Neuron (in vitro differentiated cells): ENCODE measurements around the gene C1QTNF5.

Experiments
- H2AFZ ChIP-seq: one replicate; pipeline ENCODE4 v1.6.1; 2013; ENCODE audit warnings: low read depth, mild to moderate bottlenecking, inconsistent platforms, low read length, moderate library complexity
- H3K27me3 ChIP-seq: one replicate; pipeline ENCODE4 v1.6.1; 2013; ENCODE audit warnings: low read length; ENCODE audit not compliant: insufficient read depth
- H3K36me3 ChIP-seq: one replicate; pipeline ENCODE4 v1.6.1; 2013; ENCODE audit warnings: low read length; ENCODE audit not compliant: insufficient read depth
- H3K4me1 ChIP-seq: one replicate; pipeline ENCODE4 v1.6.1; 2013; ENCODE audit warnings: low read length; ENCODE audit not compliant: insufficient read depth
- H3K4me3 ChIP-seq: 2 replicates; pipeline ENCODE4 v1.5.1; 2013; ENCODE audit warnings: mild to moderate bottlenecking, low read length, moderate library complexity
- H3K9me3 ChIP-seq: one replicate; pipeline ENCODE4 v1.6.1; 2013; ENCODE audit warnings: low read length

Gene C1QTNF5

GRCh38 chr11:119359365-119360214, 18.9 kb upstream of the C1QTNF5 start:
- Histone ChIP-seq H3K27me3 (peaks cover 12% of the 10 kb centered on the region), H3K9me3 (no peaks in the 10 kb centered on the region), H3K36me3 (peaks cover 2% of the 10 kb centered on the region), H3K4me3 (no peak overlapping the region), H3K4me1 (peaks cover 32% of the 10 kb centered on the region), H2AFZ (no peak overlapping the region)

- H2AFZ ChIP-seq, result no peak overlapping the region
- peaks cover 37% of the 10 kb centered on the region for H3K4me1 ChIP-seq
- H3K27me3 ChIP-seq, result no peaks in the 10 kb centered on the region
- no peak overlapping the region for H3K4me3 ChIP-seq
- H3K36me3 ChIP-seq, result peaks cover 2% of the 10 kb centered on the region
- H3K9me3 ChIP-seq, result no peaks in the 10 kb centered on the region
Measured at GRCh38 chr11:119357074-119357473, 16.4 kb upstream of the C1QTNF5 start.

GRCh38 chr11:119356349-119357031, 15.8 kb upstream of the C1QTNF5 start:
- peak overlapping the region; percentile 39 for H3K4me3 ChIP-seq
- H3K36me3 ChIP-seq, result peaks cover 2% of the 10 kb centered on the region
- H3K9me3 ChIP-seq, result no peaks in the 10 kb centered on the region
- H3K27me3 ChIP-seq, result no peaks in the 10 kb centered on the region
- peaks cover 31% of the 10 kb centered on the region for H3K4me1 ChIP-seq
- H2AFZ ChIP-seq, result peak overlapping the region; percentile 66

- H3K9me3 ChIP-seq, result no peaks in the 10 kb centered on the region
- H3K4me1 ChIP-seq, result peaks cover 24% of the 10 kb centered on the region
- H2AFZ ChIP-seq, result no peak overlapping the region
- no peaks in the 10 kb centered on the region for H3K27me3 ChIP-seq
- H3K36me3 ChIP-seq, result peaks cover 2% of the 10 kb centered on the region
- no peak overlapping the region for H3K4me3 ChIP-seq
Measured at GRCh38 chr11:119355091-119355843, 14.6 kb upstream of the C1QTNF5 start.

- Histone ChIP-seq H3K9me3 (no peaks in the 10 kb centered on the region), H3K4me1 (peaks cover 24% of the 10 kb centered on the region), H3K36me3 (no peaks in the 10 kb centered on the region), H3K4me3 (no peak overlapping the region), H2AFZ (no peak overlapping the region), H3K27me3 (no peaks in the 10 kb centered on the region)
Measured at GRCh38 chr11:119352857-119353260, 12.2 kb upstream of the C1QTNF5 start.

- no peak overlapping the region for H3K4me3 ChIP-seq
- no peaks in the 10 kb centered on the region for H3K36me3 ChIP-seq
Measured at GRCh38 chr11:119351232-119351631, 10.5 kb upstream of the C1QTNF5 start.

GRCh38 chr11:119350302-119350701, 9.6 kb upstream of the C1QTNF5 start:
- H3K4me1 ChIP-seq, result peaks cover 15% of the 10 kb centered on the region
- no peaks in the 10 kb centered on the region for H3K9me3 ChIP-seq
- H2AFZ ChIP-seq, result no peak overlapping the region
- H3K36me3 ChIP-seq, result no peaks in the 10 kb centered on the region
- no peak overlapping the region for H3K4me3 ChIP-seq
- H3K27me3 ChIP-seq, result peaks cover 3% of the 10 kb centered on the region

More at GRCh38 chr11:119351232-119351631, 10.5 kb upstream of the C1QTNF5 start:
- peaks cover 24% of the 10 kb centered on the region for H3K4me1 ChIP-seq
- no peaks in the 10 kb centered on the region for H3K27me3 ChIP-seq
- H2AFZ ChIP-seq, result no peak overlapping the region
- no peaks in the 10 kb centered on the region for H3K9me3 ChIP-seq

- H3K4me1 ChIP-seq, result peaks cover 5% of the 10 kb centered on the region
- no peaks in the 10 kb centered on the region for H3K9me3 ChIP-seq
- no peaks in the 10 kb centered on the region for H3K36me3 ChIP-seq
- peaks cover 15% of the 10 kb centered on the region for H3K27me3 ChIP-seq
- H3K4me3 ChIP-seq, result no peak overlapping the region
- H2AFZ ChIP-seq, result no peak overlapping the region
Measured at GRCh38 chr11:119347940-119348605, 7.4 kb upstream of the C1QTNF5 start.

- Histone ChIP-seq H2AFZ (no peak overlapping the region), H3K36me3 (no peaks in the 10 kb centered on the region), H3K4me3 (no peak overlapping the region), H3K27me3 (peaks cover 21% of the 10 kb centered on the region), H3K9me3 (no peaks in the 10 kb centered on the region), H3K4me1 (no peaks in the 10 kb centered on the region)
Measured at GRCh38 chr11:119347242-119347641, 6.6 kb upstream of the C1QTNF5 start.

- Histone ChIP-seq H3K36me3 (no peaks in the 10 kb centered on the region), H3K4me3 (no peak within 1 kb of the TSS), H3K9me3 (no peaks in the 10 kb centered on the region), H2AFZ (no peak within 1 kb of the TSS), H3K27me3 (peaks cover 27% of the 10 kb centered on the region), H3K4me1 (no peaks in the 10 kb centered on the region)
Measured at GRCh38 chr11:119346605-119347004, 5.9 kb upstream of the C1QTNF5 start, which contains the start of gene MFRP. Gene MFRP, minus strand, starts transcription at chr11:119346705. Its CDS starts 192 bp downstream, at chr11:119346513.

GRCh38 chr11:119345685-119346084, 5.0 kb upstream of the C1QTNF5 start:
- H3K27me3 ChIP-seq, result peaks cover 36% of the 10 kb centered on the region
- no peak overlapping the region for H2AFZ ChIP-seq
- H3K4me3 ChIP-seq, result no peak overlapping the region
- H3K36me3 ChIP-seq, result no peaks in the 10 kb centered on the region
- H3K4me1 ChIP-seq, result peaks cover 9% of the 10 kb centered on the region
- H3K9me3 ChIP-seq, result no peaks in the 10 kb centered on the region

- Histone ChIP-seq H3K27me3 (peaks cover 41% of the 10 kb centered on the region), H3K4me3 (no peak overlapping the region), H3K36me3 (no peaks in the 10 kb centered on the region), H3K9me3 (no peaks in the 10 kb centered on the region), H2AFZ (no peak overlapping the region), H3K4me1 (peaks cover 12% of the 10 kb centered on the region)
Measured at GRCh38 chr11:119344291-119345010, 3.8 kb upstream of the C1QTNF5 start.
